Lower leg skin (tissue), 4 donors: Measurements from ENCODE around the gene TOMM34. TPM values are rescaled to one million over a fixed set of nuclear protein-coding genes. Genes with fewer than 3 reads are reported as not detected.

Experiments used
- DNase-seq, 2 donors: peaks; one replicate each; pipeline ENCODE4 v3.0.0-alpha.2; 2019; ENCODE audit warnings: low spot score in 2 of 2
- H3K4me3 ChIP-seq: fragments of 200-600 bp; sonication (generic); 2 replicates; pipeline ENCODE4 v1.5.1; 2017; ENCODE audit warnings: mild to moderate bottlenecking, low read depth; ENCODE audit not compliant: poor library complexity, severe bottlenecking
- CTCF ChIP-seq, 3 donors: fragments of 450-650 bp; IDR thresholded peaks; one replicate each; pipeline ENCODE4 v1.5.1; 2016; ENCODE audit warnings: antibody characterized with exemption in 3 of 3, mild to moderate bottlenecking in 3 of 3, moderate library complexity in 2 of 3
- POLR2A ChIP-seq, 2 donors: fragments of 450-650 bp; IDR thresholded peaks; one replicate each; pipeline ENCODE4 v1.6.1; 2016 to 2017; ENCODE audit warnings: antibody characterized with exemption in 2 of 2, mild to moderate bottlenecking in 1 of 2, moderate library complexity in 1 of 2
- WGBS, 2 donors: methylation state at CpG; one replicate each; pipeline ENCODE4 v1.1.5; 2018; 5-methylcytosine and 5-hydroxymethylcytosine counted together
- intact Hi-C: fragments of 100-400 bp; cut with DNase I; formaldehyde crosslinking; loops from one replicate; pipeline ENCODE4 v1.15.0; 2023; ENCODE audit warnings: low total_unique reads
- total RNA-seq, 4 donors: library from RNA; depleted of rRNA; stranded (reverse); fragments of >200 nt; gene quantifications; one replicate each; pipeline ENCODE4 v1.1.0, GENCODE V29; 2016

TOMM34 gene
- total RNA-seq, 4 donors from 2014 or later, result 9.8 to 19.5 (median 12.4) TPM

DNA sequence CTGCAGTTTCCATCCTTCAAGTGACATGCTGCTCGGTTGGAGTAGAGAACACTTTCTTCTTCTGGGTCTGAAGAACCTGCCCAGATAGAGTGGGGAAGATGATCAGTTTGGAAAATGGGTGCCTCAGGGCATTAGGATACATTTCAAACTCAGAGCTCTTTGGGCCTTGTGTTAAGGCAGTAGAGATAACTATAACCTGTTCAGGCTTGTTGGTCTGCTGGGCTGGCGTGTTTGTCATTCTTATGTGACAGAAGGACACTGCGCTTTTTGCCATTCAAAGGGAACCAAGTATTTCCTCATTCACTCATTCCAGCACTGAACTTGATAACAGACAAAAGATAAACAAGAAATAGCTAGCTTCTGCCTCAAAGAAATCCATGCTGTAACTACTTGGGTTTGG is 3.8 kb downstream of the TOMM34 start:
- intact Hi-C loops, result no loop called here
- TF ChIP-seq CTCF (IDR thresholded peaks at IDR 0.05) (no peak), POLR2A (IDR thresholded peaks at IDR 0.05) (no peak)
- 70 to 74% methylated on average over 3 of the region's 3 CpGs for WGBS, 2 donors
- no peak for DNase-seq
- no peak overlapping the region for H3K4me3 ChIP-seq

DNA sequence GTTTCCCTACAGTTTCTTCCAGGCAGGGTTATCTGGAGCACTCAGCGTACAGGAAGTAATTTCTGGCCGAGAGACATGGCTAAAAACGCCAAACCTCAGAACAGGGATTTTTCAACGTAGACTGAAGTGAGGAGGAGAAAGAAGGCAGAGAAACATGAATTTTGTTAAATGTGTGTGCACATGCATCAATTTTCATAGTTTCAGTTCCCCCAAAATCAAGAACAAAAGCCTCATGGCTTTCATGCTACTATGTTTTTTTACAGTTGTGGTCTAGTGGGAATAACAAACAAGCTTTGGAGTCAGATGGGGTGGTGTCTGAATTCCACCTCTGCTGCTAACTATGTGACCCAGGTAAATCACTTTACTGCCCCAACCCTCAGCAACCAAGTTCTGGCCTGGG is 4.9 kb downstream of the TOMM34 start:
- TF ChIP-seq CTCF (IDR thresholded peaks at IDR 0.05), result no peak
- DNase-seq, result no peak
- WGBS, 2 donors, result 81 to 93% methylated on average over 4 of the region's 4 CpGs
- H3K4me3 ChIP-seq, result no peak overlapping the region
- intact Hi-C loops, result no loop called here

- intact Hi-C loops, result no loop called here
- no peak for DNase-seq
- H3K4me3 ChIP-seq, result no peak overlapping the region
- 97% methylated on average over 5 of the region's 5 CpGs for WGBS, 2 donors
- no peak for TF ChIP-seq POLR2A (IDR thresholded peaks at IDR 0.05)
Observed at GRCh38 chr20:44954211-44954610, 6.0 kb downstream of the TOMM34 start.

DNA sequence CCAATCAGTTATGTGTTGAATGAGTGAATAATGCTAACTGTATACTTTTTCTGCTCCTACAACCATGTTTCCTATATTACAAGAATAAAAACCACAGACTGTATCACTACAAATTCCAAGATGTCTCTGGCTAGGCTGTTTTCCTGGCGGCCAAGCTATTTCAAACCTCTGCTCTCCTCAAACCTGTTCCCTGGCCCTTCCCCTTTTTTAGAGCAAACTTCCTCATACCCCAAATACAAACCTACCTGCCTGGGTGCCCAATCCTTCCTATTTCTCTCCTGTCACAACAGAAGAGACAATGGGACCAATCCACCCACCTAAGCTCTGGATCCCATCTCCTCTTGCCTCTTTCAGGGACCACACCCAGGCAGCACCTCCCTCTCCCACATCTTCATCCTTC is 7.5 kb downstream of the TOMM34 start:
- no peak for DNase-seq
- no peak for TF ChIP-seq POLR2A (IDR thresholded peaks at IDR 0.05)
- TF ChIP-seq CTCF (IDR thresholded peaks at IDR 0.05), result no peak
- H3K4me3 ChIP-seq, result no peak overlapping the region
- intact Hi-C loops, result no loop called here
- WGBS, 2 donors, result 86 to 94% methylated on average over 1 of the region's 1 CpG

DNA sequence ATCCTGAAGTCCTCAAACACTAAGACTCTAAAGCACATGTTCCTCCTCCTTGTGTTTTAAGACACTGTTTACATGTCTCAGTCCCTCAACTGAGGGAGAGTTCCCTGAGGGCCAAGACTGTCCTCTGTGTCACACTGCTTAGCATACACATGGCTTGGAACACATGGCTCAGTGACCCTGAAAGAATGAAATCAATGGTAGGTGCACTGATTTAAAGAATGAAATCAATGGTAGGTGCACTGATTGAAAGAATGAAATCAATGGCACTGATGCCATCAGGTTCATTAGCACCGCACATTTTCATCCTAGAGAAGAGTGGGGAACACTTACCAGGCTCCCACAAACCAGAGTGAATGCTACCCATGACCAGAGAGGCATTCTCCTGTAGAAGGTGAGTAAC is 9.8 kb downstream of the TOMM34 start:
- DNase-seq, result no peak
- intact Hi-C loops, result no loop called here
- WGBS, 2 donors, result 90 to 94% methylated on average over 1 of the region's 1 CpG
- H3K4me3 ChIP-seq, result no peak overlapping the region
- TF ChIP-seq CTCF (IDR thresholded peaks at IDR 0.05) (no peak), POLR2A (IDR thresholded peaks at IDR 0.05) (no peak)

- intact Hi-C loops, result no loop called here
- DNase-seq, result no peak
- 82 to 92% methylated on average over 2 of the region's 2 CpGs for WGBS, 2 donors
- no peak overlapping the region for H3K4me3 ChIP-seq
- TF ChIP-seq CTCF (IDR thresholded peaks at IDR 0.05) (no peak), POLR2A (IDR thresholded peaks at IDR 0.05) (no peak)
Observed at GRCh38 chr20:44948513-44948912, 11.7 kb downstream of the TOMM34 start.
